SHP77 (cell line): Measurements from ENCODE around the gene VPS37B.
"Not testable (repeated sequence)": the region's sequence is repeated elsewhere in the genome, so short reads cannot be mapped to it uniquely, and the experiment has no call there.

ENCODE experiments used
- DNase-seq, 2 experiments: peaks; one replicate each; lab custom pipeline; 2025; lab: John Stamatoyannopoulos, UW

VPS37B gene

GRCh38 chr12:122908915-122909314 is 13.0 kb upstream of the VPS37B start:
- DNase-seq: no peak

GRCh38 chr12:122905258-122905657 is 9.3 kb upstream of the VPS37B start:
- DNase-seq: not testable (repeated sequence)

GRCh38 chr12:122903693-122904034 is 7.7 kb upstream of the VPS37B start:
- no peak for DNase-seq

GRCh38 chr12:122902854-122903692 is 7.1 kb upstream of the VPS37B start:
- no peak for DNase-seq

GRCh38 chr12:122899887-122900286 is 4.0 kb upstream of the VPS37B start:
- no peak for DNase-seq

- no peak for DNase-seq
Measured at GRCh38 chr12:122896662-122897061, 738 bp upstream of the VPS37B start.

GRCh38 chr12:122895320-122895703 is 612 bp downstream of the VPS37B start:
- no peak for DNase-seq

- DNase-seq: no peak
Measured at GRCh38 chr12:122894193-122895121, 1.5 kb downstream of the VPS37B start.

GRCh38 chr12:122893208-122894153 is 2.4 kb downstream of the VPS37B start:
- DNase-seq: no peak

GRCh38 chr12:122892724-122893123 is 3.2 kb downstream of the VPS37B start:
- not testable (repeated sequence) for DNase-seq

- DNase-seq: no peak
Measured at GRCh38 chr12:122891661-122892525, 4.0 kb downstream of the VPS37B start.

- no peak for DNase-seq
Measured at GRCh38 chr12:122889761-122890520, 6.0 kb downstream of the VPS37B start.

GRCh38 chr12:122888232-122888752 is 7.6 kb downstream of the VPS37B start:
- DNase-seq: no peak

- no peak for DNase-seq
Measured at GRCh38 chr12:122887819-122888212, 8.1 kb downstream of the VPS37B start.

- DNase-seq: no peak
Measured at GRCh38 chr12:122886851-122887818, 8.8 kb downstream of the VPS37B start.

GRCh38 chr12:122886161-122886560 is 9.8 kb downstream of the VPS37B start:
- no peak for DNase-seq

- DNase-seq: no peak
Measured at GRCh38 chr12:122884860-122885259, 11.1 kb downstream of the VPS37B start.

- no peak for DNase-seq
Measured at GRCh38 chr12:122884091-122884826, 11.7 kb downstream of the VPS37B start.
